Mammary epithelial cell (primary cell): Measurements from ENCODE around the gene GFOD1.

Experiments
- CTCF ChIP-seq, 2 donors: IDR thresholded peaks in 1 of 2; conservative IDR thresholded peaks in 1 of 2; 2 replicates each; pipeline ENCODE4 v1.5.1; 2011 to 2012; ENCODE audit warnings: inconsistent platforms in 2 of 2, low read length in 2 of 2, mild to moderate bottlenecking in 2 of 2, control low read depth in 1 of 2, low read depth in 1 of 2; ENCODE audit not compliant: insufficient read depth in 1 of 2; ENCODE audit errors: extremely low read depth in 1 of 2
- EZH2 ChIP-seq: IDR thresholded peaks from 2 replicates; pipeline ENCODE4 v1.6.1; 2012; ENCODE audit warnings: low read length, inconsistent platforms, borderline replicate concordance

GRCh38 chr6:13469693-13470092 is 17.7 kb downstream of the GFOD1 start:
- TF ChIP-seq CTCF (conservative IDR thresholded peaks at IDR 0.05 in 1 of 2, IDR thresholded peaks at IDR 0.05 in 1 of 2; ENCODE audit: extremely low read depth in 1 of 2, insufficient read depth in 1 of 2, low read depth in 1 of 2, low read length in 2 of 2) (no peak), EZH2 (no peak)
